ENCODE measurements around the gene MCTS1. TPM values are rescaled to one million over a fixed set of nuclear protein-coding genes. Genes with fewer than 3 reads are reported as not detected.
A peak's percentile ranks its signal among the peaks of the same experiment; 100 is the strongest.

The MCTS1 gene, protein sequence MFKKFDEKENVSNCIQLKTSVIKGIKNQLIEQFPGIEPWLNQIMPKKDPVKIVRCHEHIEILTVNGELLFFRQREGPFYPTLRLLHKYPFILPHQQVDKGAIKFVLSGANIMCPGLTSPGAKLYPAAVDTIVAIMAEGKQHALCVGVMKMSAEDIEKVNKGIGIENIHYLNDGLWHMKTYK
- 10 to 100 TPM; 21.4 to 48.7 (median 36.6) TPM for total RNA-seq

DNA sequence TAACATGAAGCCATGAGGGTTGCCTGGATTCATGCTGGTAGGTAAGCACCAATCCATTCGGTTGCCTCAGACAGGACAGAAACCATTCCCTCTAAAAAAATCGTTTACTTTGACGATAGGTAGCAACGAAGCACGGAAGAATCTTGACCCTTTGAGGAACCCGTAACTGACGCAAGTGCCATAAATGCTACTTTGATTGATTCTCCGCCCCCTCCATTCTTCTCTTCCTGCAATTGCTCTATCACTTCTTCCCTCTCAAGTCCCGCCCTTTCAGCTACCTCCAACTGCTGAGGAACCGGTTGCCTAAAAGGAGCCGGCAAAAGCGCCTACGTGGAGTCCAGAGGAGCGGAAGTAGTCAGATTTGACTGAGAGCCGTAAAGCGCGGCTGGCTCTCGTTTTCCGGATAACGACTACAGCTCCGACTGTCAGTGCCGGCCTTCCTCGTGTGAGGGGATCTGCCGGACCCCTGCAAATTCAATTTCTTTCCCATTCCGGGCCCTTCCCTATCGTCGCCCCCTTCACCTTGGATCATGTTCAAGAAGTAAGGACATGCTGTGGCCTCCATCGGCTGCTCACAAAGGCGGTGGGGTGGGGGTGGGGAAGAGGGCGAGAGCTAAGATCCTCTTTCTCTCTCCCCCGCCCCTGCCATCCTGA is at the start of gene MCTS1:
Gene MCTS1, plus strand, starts transcription at position 395 of the 654 bp plus-strand sequence. Its CDS starts 136 bp downstream, at position 531.
- peak within 1 kb of the TSS; percentile 48 to 73 (median 60) for H3K4me3 ChIP-seq
- intact Hi-C loops (cut with DNase I), result no loop called here
- no peaks in the 10 kb centered on the region for H3K9me3 ChIP-seq
- TF ChIP-seq, protein P1, sequence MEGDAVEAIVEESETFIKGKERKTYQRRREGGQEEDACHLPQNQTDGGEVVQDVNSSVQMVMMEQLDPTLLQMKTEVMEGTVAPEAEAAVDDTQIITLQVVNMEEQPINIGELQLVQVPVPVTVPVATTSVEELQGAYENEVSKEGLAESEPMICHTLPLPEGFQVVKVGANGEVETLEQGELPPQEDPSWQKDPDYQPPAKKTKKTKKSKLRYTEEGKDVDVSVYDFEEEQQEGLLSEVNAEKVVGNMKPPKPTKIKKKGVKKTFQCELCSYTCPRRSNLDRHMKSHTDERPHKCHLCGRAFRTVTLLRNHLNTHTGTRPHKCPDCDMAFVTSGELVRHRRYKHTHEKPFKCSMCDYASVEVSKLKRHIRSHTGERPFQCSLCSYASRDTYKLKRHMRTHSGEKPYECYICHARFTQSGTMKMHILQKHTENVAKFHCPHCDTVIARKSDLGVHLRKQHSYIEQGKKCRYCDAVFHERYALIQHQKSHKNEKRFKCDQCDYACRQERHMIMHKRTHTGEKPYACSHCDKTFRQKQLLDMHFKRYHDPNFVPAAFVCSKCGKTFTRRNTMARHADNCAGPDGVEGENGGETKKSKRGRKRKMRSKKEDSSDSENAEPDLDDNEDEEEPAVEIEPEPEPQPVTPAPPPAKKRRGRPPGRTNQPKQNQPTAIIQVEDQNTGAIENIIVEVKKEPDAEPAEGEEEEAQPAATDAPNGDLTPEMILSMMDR (IDR thresholded peaks at IDR 0.05), result no peak
- peak in 3 of 4 donors; percentile 42 to 56 (median 56) for TF ChIP-seq POLR2A (IDR thresholded peaks at IDR 0.05)
- peaks cover 0 to 23% (median 0%) of the 10 kb centered on the region in 3 donors for H3K36me3 ChIP-seq
- WGBS, 2 donors, result 0 to 42% methylated on average over 9 to 31 of the region's 31 CpGs
- no peaks in the 10 kb centered on the region for H3K27me3 ChIP-seq
- DNase-seq, result peak; percentile 21
- H3K27ac ChIP-seq, result peak within 1 kb of the TSS; percentile 89 to 91 (median 90)
- H3K4me1 ChIP-seq, result peaks cover 0 to 21% (median 4%) of the 10 kb centered on the region in 3 donors

DNA sequence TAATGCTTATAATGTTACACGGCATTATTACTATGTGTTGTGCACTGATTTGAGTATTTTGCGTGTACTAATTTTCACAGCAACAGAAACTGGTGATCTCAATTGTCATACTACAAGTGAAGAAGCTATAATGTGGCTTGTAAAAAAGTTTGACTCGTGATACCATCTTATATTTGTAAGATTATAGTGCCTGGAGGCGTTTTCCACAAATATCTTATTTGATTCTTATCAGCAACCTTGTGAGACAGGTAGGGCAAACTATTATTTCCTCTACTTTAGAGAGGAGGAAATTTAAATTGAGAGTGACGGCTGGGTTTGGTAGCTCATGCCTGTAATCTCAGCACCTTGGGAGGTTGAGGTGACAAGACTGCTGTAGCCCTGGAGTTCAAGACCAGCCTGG is 47.6 kb upstream of the MCTS1 start:
- no peak overlapping the region for H3K4me3 ChIP-seq
- no peaks in the 10 kb centered on the region for H3K27me3 ChIP-seq
- TF ChIP-seq POLR2A (IDR thresholded peaks at IDR 0.05), result no peak
- TF ChIP-seq, protein P1 (IDR thresholded peaks at IDR 0.05), result no peak
- H3K27ac ChIP-seq, result no peak overlapping the region
- peaks cover 0 to 29% (median 0%) of the 10 kb centered on the region in 3 donors for H3K36me3 ChIP-seq
- DNase-seq, result no peak
- intact Hi-C loops (cut with DNase I), result no loop called here
- WGBS, 2 donors, result 72 to 80% methylated on average over 5 of the region's 5 CpGs
- H3K9me3 ChIP-seq, result no peaks in the 10 kb centered on the region
- H3K4me1 ChIP-seq, result peaks cover 0 to 25% (median 0%) of the 10 kb centered on the region in 3 donors

DNA sequence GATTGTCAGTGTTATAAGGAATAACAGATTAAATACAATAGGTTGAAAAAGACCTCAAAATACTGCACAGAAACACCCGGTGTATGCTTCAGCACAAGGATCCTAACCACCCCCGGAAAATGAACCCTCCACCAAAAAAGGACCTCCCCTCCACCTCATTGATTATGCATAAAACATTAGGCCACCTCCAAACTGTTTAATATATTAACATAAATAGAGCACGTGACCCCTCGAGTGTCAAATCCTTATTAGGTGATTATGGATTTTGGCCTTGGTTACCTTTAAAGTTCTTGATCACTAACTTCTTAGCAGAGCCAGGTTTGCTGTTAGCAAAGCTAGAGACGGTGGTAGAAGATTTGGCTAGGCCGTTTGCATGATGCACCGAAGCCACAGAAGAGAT is 44.1 kb upstream of the MCTS1 start:
- intact Hi-C loops (cut with DNase I), result no loop called here
- Histone ChIP-seq H3K4me3 (peak overlapping the region; percentile 55 to 79 (median 69)), H3K27ac (peak overlapping the region; percentile 96 to 99 (median 98)), H3K4me1 (peaks cover 0 to 39% (median 0%) of the 10 kb centered on the region in 3 donors), H3K9me3 (no peaks in the 10 kb centered on the region), H3K36me3 (peaks cover 0 to 23% (median 0%) of the 10 kb centered on the region in 3 donors), H3K27me3 (no peaks in the 10 kb centered on the region)
- 3 to 34% methylated on average over 6 to 7 of the region's 7 CpGs for WGBS, 2 donors
- DNase-seq, result no peak
- TF ChIP-seq, protein P1 (IDR thresholded peaks at IDR 0.05), result no peak
- no peak for TF ChIP-seq POLR2A (IDR thresholded peaks at IDR 0.05)

DNA sequence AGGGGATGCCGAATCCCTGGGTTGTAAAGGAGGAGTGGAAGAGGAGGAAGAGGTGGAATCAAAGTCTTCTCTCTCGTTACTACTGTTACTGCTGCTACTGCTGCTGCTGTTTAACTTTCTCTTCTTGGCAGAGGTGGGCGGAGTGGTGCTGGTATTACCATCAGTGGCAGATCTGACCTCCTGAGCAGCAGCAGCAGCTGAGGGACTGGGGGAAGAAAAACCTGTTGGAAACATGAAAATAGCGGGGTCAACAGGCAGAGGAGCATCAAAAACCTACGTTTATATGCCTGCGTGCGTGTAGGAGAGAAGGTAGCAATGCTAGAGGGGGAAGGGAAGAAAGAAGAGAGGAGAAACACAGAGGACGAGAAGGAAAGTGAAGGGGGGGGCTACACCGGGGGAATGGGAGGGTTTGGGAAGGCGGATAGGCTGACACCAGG is 43.5 kb upstream of the MCTS1 start:
- DNase-seq, result no peak
- no peaks in the 10 kb centered on the region for H3K27me3 ChIP-seq
- intact Hi-C loops (cut with DNase I), result no loop called here
- 0 to 28% methylated on average over 8 to 9 of the region's 10 CpGs for WGBS, 2 donors
- peak overlapping the region; percentile 55 to 79 (median 69) for H3K4me3 ChIP-seq
- peaks cover 0 to 35% (median 0%) of the 10 kb centered on the region in 3 donors for H3K4me1 ChIP-seq
- TF ChIP-seq, protein P1 (IDR thresholded peaks at IDR 0.05), result no peak
- TF ChIP-seq POLR2A (IDR thresholded peaks at IDR 0.05), result no peak
- no peaks in the 10 kb centered on the region for H3K9me3 ChIP-seq
- peaks cover 0 to 21% (median 0%) of the 10 kb centered on the region in 3 donors for H3K36me3 ChIP-seq
- peak overlapping the region; percentile 96 to 99 (median 98) for H3K27ac ChIP-seq
